GM21515 (cell line): ENCODE results near the gene AP2A2.
"Not testable (repeated sequence)": the region's sequence is repeated elsewhere in the genome, so short reads cannot be mapped to it uniquely, and the experiment has no call there.

Experiments used
- ATAC-seq: cut with Tn5 transposase; IDR thresholded peaks from one replicate; pipeline ENCODE4 v1.9.1; 2021; ENCODE audit not compliant: unreplicated experiment

The AP2A2 gene

GRCh38 chr11:1012291-1012690 is 86.6 kb downstream of the AP2A2 start:
- ATAC-seq = no peak

- no peak for ATAC-seq
Observed at GRCh38 chr11:1012740-1013630, 87.3 kb downstream of the AP2A2 start.

GRCh38 chr11:1013631-1013935 is 87.9 kb downstream of the AP2A2 start:
- no peak for ATAC-seq

- no peak for ATAC-seq
Observed at GRCh38 chr11:1014276-1014675, 88.6 kb downstream of the AP2A2 start.

DNA sequence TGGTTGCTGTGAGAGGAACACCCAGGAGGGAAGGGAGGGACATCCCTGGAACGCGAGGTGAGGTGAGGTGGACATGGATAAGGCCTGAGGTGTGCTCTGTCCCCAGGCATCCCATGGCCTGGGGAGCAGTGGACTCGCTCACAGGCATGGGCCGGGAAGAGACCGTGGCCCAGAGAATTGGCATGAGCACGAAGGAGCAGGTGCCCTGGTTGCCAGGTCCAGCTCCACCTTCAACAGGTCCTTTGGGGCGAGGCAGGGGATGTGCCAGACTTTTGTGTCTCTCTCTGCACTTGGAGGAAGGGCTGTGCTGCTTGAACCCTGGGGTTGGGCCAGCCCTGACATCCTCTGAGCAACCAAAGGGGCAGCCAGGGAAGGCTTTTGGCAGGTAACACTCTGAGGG is 89.4 kb downstream of the AP2A2 start:
- no peak for ATAC-seq

GRCh38 chr11:1015826-1016545 is 90.3 kb downstream of the AP2A2 start:
- no peak for ATAC-seq

- not testable (repeated sequence) for ATAC-seq
Observed at GRCh38 chr11:1016610-1017126, 91.0 kb downstream of the AP2A2 start.

- ATAC-seq = no peak
Observed at GRCh38 chr11:1017269-1018005, 91.8 kb downstream of the AP2A2 start.

DNA sequence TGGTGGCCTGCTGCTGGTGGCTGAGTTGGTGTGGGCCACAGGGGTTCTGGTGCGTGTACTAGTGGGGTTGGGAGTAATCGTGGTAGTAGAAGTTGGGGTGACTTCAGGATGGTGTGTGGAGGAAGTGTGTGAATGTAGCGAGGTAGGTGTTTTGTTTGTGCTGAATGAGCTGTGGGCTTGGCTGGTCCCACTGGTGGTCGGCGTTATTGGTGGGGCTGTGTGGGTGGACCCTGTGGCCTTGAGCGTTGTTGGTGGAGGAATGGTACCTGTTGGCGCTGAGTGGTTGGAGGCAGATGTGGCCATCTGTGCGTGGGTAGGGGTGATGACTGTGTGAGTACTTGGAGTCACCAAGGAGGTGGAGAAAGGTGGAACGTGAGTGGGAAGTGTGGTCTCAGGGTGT is 92.4 kb downstream of the AP2A2 start:
- no peak for ATAC-seq

DNA sequence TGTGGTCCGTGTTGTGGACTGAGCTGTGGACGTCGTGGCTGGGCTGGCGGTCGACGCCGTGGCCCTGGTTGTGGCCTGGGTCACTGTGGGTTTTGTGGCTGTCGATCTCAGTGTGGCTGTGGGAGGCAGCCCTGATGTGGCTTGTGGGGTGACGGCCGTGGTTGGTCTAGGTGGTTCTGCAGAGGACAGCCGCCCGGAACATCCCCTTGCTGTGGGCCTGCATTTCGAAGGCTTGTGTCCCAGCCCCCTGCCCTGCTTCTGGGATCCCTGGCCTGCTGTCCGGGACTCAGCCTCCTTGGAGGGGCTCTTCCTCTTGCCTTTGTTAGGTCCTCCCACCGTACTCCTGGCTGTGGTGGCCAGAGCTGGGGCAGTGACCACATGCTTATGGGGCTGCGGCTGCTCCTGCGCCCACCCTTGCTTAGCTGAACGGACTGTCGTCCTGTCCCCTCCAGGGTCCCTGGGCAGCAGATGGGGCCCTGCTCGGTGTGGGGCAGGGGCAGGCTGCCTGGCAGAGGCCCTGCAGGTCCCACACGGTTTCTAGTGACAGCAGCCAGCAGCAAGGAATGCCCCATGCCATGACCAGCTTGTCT is 93.7 kb downstream of the AP2A2 start:
- no peak for ATAC-seq

DNA sequence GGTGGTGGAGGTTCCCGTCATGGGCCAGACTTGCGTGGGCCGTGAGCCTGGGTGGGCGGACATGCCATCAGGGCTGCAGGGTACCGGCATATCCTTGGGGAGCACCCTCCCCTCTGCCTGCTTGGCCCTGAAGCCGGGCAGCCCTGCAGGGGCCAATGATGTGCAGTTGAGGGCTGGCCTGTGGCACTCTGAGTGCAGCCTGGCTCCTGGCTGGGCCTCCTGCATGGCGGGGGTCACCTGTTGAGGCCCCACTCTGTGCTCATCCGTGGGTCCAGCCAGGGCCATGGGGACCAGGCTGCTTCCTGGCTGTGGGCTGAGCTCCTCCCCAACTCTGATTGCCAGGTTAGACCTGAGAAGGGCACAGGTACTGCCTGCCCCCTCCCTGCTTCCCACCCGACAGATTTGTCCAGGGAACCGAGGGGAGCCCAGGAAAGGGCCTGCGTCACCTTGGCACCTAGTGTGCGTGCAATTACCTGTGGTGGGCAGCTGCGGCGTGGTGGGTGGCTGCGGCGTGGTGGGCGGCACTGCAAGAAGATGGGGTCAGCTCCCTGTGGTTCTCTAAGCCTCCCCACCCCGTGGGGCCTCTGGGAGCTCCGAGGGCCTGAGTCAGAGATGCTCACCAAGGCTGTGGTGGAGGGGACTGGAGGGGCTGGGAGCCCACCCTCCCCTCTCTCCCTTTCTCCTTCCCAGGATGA is 94.7 kb downstream of the AP2A2 start:
- no peak for ATAC-seq

DNA sequence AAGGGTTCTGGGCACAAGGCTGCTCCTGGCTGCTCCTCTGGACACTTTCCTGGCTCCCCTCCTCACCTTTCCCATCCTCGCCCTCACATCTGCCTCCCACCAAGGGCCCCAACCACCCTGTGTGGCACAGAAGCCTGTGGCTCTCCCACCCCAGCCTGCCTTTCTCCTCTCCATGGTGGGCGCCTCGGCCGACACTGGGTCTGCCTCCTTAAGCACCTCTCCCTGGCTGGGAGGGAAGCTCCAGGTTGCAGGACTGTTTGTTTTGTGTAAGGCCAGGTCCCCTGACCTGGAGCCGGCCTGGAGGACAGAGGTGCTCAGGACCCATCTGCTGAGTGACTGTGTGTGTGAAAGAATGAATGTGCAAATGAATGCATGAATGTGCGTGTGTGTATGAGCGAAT is 96.7 kb downstream of the AP2A2 start:
- no peak for ATAC-seq

- no peak for ATAC-seq
Observed at GRCh38 chr11:1022908-1023810, 97.5 kb downstream of the AP2A2 start.

DNA sequence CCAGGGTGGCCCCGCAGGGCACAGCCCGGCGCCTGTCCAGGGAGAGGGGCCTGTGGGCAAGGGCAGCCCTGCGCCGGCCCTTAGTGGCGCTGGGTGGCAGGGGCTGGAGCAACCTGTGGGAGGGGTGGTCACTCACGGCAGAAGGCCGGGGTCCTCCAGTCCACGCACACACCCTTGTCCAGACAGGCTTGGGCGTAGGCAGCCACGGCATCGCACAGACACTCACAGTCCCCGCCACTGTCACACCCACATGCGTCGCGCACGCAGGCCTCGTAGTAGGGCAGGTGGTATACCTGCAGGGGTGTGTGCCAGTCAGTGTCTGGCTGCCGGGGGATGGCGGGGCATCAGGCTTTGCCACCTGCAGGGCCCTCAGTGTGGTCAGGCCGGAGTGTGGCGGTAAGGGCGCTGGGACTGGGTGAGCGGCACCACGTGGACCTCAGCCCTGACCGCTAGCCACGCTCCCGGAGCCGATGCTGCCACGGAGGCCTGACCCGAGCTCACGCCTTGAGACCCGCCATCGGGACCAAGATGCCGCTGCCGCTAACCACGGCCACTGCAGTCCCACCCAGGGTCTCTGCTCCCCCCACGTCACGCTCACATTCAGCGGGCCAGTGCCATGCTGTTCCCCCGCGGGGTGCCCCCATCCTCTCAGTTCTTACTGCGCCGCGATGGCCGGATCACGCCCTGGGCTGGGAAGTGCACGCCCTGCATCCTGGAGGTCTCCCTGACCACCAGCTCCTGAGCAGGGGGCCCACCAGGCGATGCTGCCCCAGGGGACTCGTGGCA is 98.3 kb downstream of the AP2A2 start:
- no peak for ATAC-seq

DNA sequence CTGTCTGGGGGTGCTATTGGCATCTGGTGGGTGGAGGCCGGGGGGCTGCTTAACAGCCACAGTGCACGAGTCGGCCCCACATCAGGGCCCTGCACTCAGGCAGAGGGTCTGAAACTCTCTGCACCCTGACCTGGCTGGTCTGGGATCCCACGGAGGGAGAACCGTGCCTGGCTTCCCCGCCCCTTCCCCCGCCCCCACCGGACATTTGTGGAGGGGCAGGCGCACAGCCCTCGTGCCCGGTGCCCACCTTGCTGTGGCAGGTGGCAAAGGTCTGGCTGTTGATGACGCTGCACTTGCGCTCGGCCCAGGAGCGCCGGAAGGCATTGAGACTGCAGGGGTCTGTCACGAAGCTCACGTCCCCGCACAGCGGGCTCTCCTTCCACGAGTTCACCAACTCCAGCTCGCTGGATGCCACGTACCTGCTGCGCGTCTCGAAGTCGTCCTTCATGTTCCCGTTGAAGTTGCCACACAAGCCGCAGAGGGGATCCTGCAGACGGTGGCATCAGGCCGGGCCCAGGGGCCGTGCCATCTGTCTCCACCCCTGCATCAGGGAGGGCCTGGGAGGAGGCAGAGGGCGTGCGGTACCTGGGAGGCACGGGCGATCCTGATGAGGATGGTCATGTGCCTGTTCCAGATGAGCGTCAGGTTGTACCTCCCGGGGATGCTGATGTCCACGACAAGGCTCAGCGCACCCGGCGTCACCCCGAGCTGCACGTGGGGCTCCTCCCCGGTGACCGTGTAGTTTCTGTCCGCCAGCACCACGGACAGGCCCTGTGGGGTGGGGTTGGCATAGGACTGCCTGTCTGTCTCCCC is 99.1 kb downstream of the AP2A2 start:
- no peak for ATAC-seq

DNA sequence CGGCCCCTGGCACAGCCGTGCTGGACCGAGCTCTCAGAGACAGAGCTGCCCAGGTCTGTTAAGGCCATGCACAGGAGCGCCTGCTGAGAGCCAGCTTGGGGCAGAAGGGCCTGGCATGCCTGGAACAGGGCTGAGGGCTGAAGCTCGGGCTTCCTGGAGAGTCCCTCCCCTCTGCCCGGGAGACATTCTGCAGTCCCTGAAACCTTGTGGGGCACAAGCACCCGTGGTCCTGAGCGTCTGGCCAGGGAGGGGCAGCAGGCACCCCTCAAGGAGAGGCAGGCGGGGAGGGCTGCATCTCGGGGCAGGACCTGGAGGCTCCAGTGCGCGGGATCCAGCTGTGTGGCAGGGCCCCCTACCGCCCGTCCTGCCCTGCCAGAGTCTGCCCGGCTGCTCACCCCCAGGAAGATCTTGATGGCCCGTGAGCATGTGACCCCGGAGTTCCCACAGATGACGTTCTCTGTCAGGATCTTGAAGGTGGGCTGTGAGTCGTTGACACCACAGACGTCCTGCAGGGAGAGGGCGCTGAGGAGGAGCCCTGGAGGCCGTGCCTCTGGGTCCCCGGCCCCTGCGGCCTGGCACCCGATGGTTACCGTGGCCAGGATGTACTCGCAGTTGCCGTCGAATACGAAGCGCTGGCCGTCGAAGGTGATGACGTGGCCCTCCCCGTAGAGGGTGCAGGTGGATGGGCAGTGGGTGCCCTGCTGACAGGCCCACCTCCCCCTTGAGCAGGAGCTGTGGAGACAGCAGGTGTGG is 99.9 kb downstream of the AP2A2 start:
- no peak for ATAC-seq

- no peak for ATAC-seq
Observed at GRCh38 chr11:1026163-1026450, 100.4 kb downstream of the AP2A2 start.
